OCI-LY7 (cell line): ENCODE measurements around the gene PAN3. TPM values are rescaled to one million over a fixed set of nuclear protein-coding genes. Genes with fewer than 3 reads are reported as not detected.

Experiments used
- BruUV-seq: library from RNA; stranded (reverse); fragments of 400-500 nt; replicated peaks from 2 replicates; lab custom pipeline; 2021; lab: Mats Ljungman, UMichigan
- CTCF ChIA-PET: fragments of 300-600 bp; sonication (Branson Sonifier 250); formaldehyde crosslinking; loops from one replicate; lab custom pipeline; 2022; ENCODE audit warnings: antibody characterized with exemption; ENCODE audit not compliant: unreplicated experiment; lab: Charles Lee
- POLR2A ChIA-PET: fragments of 300-600 bp; sonication (Branson Sonifier 250); formaldehyde crosslinking; loops from one replicate; lab custom pipeline; 2022; ENCODE audit warnings: antibody characterized with exemption; lab: Charles Lee
- DNase-seq: peaks from one replicate; pipeline ENCODE4 v3.0.0-alpha.2; 2015; ENCODE audit warnings: low spot score
- H2AFZ ChIP-seq: fragments of 200-600 bp; sonication (generic), shearing (Covaris generic); 2 replicates; pipeline ENCODE4 v1.6.1; 2014; ENCODE audit warnings: mild to moderate bottlenecking, antibody characterized with exemption, low read length, moderate library complexity
- H3K27ac ChIP-seq: fragments of 200-600 bp; sonication (generic); 2 replicates; pipeline ENCODE4 v1.5.1; 2014; ENCODE audit warnings: mixed run types, low read depth, mild to moderate bottlenecking, moderate library complexity, low read length, inconsistent platforms; ENCODE audit not compliant: poor library complexity, severe bottlenecking
- H3K36me3 ChIP-seq: fragments of 200-600 bp; sonication (generic); 2 replicates; pipeline ENCODE4 v1.6.1; 2014; ENCODE audit warnings: mild to moderate bottlenecking, antibody characterized with exemption, low read length, moderate library complexity, mixed read lengths; ENCODE audit not compliant: insufficient read depth
- H3K4me1 ChIP-seq: fragments of 200-600 bp; sonication (generic); 2 replicates; pipeline ENCODE4 v1.5.1; 2014; ENCODE audit warnings: mild to moderate bottlenecking, low read length; ENCODE audit not compliant: insufficient read depth, poor library complexity, severe bottlenecking
- H3K4me2 ChIP-seq: fragments of 200-600 bp; sonication (generic); 2 replicates; pipeline ENCODE4 v1.6.1; 2014; ENCODE audit warnings: mild to moderate bottlenecking, low read length
- H3K4me3 ChIP-seq: fragments of 200-600 bp; sonication (generic); 2 replicates; pipeline ENCODE4 v1.5.1; 2014; ENCODE audit warnings: mild to moderate bottlenecking, low read depth, low read length; ENCODE audit not compliant: poor library complexity, severe bottlenecking
- H3K79me2 ChIP-seq: fragments of 200-600 bp; sonication (generic); 2 replicates; pipeline ENCODE4 v1.6.1; 2016; ENCODE audit warnings: low read depth, mild to moderate bottlenecking, low read length, moderate library complexity, mixed read lengths; ENCODE audit not compliant: insufficient read depth
- H3K9me2 ChIP-seq: fragments of 200-600 bp; sonication (generic); 2 replicates; pipeline ENCODE4 v1.6.1; 2016; ENCODE audit warnings: mild to moderate bottlenecking, low read length, mixed read lengths; ENCODE audit not compliant: insufficient read depth
- H3K9me3 ChIP-seq: fragments of 200-600 bp; sonication (generic); 2 replicates; pipeline ENCODE4 v1.6.1; 2014; ENCODE audit warnings: mild to moderate bottlenecking, mixed run types, low read length, mixed read lengths
- H4K20me1 ChIP-seq: fragments of 200-600 bp; sonication (generic); 2 replicates; pipeline ENCODE4 v1.6.1; 2014; ENCODE audit warnings: mild to moderate bottlenecking, antibody characterized with exemption, low read length, moderate library complexity, mixed read lengths; ENCODE audit not compliant: insufficient read depth
- EZH2phosphoT487 ChIP-seq: fragments of 200-600 bp; sonication (generic); IDR thresholded peaks from 2 replicates; pipeline ENCODE4 v1.6.1; 2018; ENCODE audit warnings: low read depth, borderline replicate concordance, mild to moderate bottlenecking, mixed run types, antibody characterized with exemption, low read length, moderate library complexity, mixed read lengths
- intact Hi-C: fragments of 100-400 bp; cut with micrococcal nuclease; formaldehyde crosslinking; loops from one replicate; pipeline ENCODE4 v1.10.0; 2022; ENCODE audit not compliant: unreplicated experiment
- total RNA-seq, 2 experiments: library from RNA; depleted of rRNA in 1 of 2; stranded (reverse); fragments of >200 nt in 1 of 2; shearing (Covaris generic) in 1 of 2; gene quantifications; 2 replicates each; pipeline ENCODE4 v1.2.3, GENCODE V29; 2014 to 2022
- TF ChIP-seq, protein P1 (sequence below): fragments of 200-600 bp; sonication (generic); conservative IDR thresholded peaks from 2 replicates; pipeline ENCODE4 v1.5.1; 2014; ENCODE audit warnings: mild to moderate bottlenecking, antibody characterized with exemption, low read length, moderate library complexity, mixed read lengths

Gene PAN3
- total RNA-seq, 2 experiments from 2014 or later: 20.4 to 54.8 TPM

DNA sequence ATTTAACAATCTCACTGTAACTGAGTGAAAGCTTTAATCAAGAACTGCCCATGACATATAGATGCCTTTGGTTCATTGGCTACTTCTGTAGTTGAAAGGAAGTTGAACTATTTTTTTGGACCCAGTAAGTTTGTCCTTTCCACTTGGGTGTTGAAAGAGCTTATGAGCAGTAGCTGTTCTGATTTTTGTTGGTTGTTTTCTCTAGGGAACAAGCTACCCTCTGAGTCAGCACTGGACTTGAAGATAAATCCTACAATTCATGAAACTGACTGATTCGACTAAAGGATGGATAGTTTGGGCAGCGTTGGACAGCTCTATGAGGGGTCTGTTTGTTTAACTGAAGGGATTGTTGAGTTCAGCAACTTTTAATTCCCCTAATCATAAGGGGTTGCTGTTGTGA lies 101.0 kb downstream of the PAN3 start:
- no TSS peak for BruUV-seq
- Histone ChIP-seq H3K4me3 (no peak overlapping the region), H3K79me2 (no peaks in the 10 kb centered on the region), H3K4me1 (no peaks in the 10 kb centered on the region), H4K20me1 (no peaks in the 10 kb centered on the region), H2AFZ (no peak overlapping the region), H3K4me2 (no peak overlapping the region), H3K27ac (no peak overlapping the region), H3K9me3 (no peaks in the 10 kb centered on the region), H3K9me2 (no peaks in the 10 kb centered on the region), H3K36me3 (peaks cover 30% of the 10 kb centered on the region)
- intact Hi-C loops: no loop called here
- POLR2A ChIA-PET: interaction anchor here (0.8 to 2.1 kb wide), 2 partner anchors 9 to 12 kb away, joined by 3 to 7 read pairs; no protein-coding TSS in a partner anchor
- TF ChIP-seq EZH2phosphoT487: no peak
- TF ChIP-seq, protein P1, sequence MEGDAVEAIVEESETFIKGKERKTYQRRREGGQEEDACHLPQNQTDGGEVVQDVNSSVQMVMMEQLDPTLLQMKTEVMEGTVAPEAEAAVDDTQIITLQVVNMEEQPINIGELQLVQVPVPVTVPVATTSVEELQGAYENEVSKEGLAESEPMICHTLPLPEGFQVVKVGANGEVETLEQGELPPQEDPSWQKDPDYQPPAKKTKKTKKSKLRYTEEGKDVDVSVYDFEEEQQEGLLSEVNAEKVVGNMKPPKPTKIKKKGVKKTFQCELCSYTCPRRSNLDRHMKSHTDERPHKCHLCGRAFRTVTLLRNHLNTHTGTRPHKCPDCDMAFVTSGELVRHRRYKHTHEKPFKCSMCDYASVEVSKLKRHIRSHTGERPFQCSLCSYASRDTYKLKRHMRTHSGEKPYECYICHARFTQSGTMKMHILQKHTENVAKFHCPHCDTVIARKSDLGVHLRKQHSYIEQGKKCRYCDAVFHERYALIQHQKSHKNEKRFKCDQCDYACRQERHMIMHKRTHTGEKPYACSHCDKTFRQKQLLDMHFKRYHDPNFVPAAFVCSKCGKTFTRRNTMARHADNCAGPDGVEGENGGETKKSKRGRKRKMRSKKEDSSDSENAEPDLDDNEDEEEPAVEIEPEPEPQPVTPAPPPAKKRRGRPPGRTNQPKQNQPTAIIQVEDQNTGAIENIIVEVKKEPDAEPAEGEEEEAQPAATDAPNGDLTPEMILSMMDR: no peak
- CTCF ChIA-PET: no interaction called here
- DNase-seq: no peak

DNA sequence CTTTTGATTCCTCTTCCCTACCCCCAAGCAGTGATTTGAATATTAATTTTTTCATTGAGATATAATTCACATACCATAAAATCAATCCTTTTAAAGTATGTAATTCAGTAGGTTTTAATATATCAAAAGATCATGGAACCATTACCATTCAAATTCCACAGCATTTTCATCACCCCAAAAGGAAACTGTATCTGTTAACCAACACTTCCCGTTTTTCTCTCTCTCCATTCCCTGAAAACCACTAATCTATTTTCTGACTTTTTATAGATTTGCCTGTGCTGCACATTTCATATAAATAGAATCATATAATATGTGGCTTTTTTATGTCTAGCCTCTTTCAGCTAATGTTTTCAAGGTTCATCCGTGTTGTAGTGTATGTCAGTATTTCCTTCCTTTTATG lies 107.1 kb downstream of the PAN3 start:
- TF ChIP-seq, protein P1: no peak
- no peak for TF ChIP-seq EZH2phosphoT487
- BruUV-seq: no TSS peak
- DNase-seq: no peak
- H3K4me3 ChIP-seq: no peak overlapping the region
- H3K79me2 ChIP-seq: peaks cover 5% of the 10 kb centered on the region; the same call in 1 of the 2 replicates
- no peaks in the 10 kb centered on the region for H3K9me2 ChIP-seq
- peaks cover 4% of the 10 kb centered on the region for H3K4me1 ChIP-seq
- POLR2A ChIA-PET: no interaction called here
- CTCF ChIA-PET: no interaction called here
- peaks cover 58% of the 10 kb centered on the region for H3K36me3 ChIP-seq
- H3K27ac ChIP-seq: no peak overlapping the region
- no peak overlapping the region for H3K4me2 ChIP-seq
- no peak overlapping the region for H2AFZ ChIP-seq
- H4K20me1 ChIP-seq: no peaks in the 10 kb centered on the region
- intact Hi-C loops: no loop called here
- H3K9me3 ChIP-seq: peaks cover 14% of the 10 kb centered on the region; the same call in 1 of the 2 replicates

DNA sequence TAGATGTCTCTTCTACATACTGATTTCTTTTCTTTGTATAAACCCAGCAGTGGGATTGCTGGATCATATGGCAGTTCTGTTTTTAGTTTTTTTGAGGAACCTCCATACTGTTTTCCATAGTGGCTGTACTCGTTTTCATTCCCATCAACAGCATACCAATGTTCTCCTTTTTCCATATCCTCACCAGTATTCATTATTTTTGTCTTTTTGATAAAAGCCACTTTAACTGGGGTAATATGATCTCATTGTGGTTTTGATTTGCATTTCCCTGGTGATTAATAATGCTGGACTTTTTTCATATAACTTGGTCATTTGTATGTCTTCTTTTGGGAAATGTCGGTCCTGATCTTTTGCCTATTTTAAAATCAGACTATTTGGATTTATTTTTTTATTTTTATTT lies 108.5 kb downstream of the PAN3 start:
- H3K36me3 ChIP-seq: peaks cover 48% of the 10 kb centered on the region
- H3K9me3 ChIP-seq: peaks cover 14% of the 10 kb centered on the region; the same call in 1 of the 2 replicates
- H3K4me1 ChIP-seq: peaks cover 4% of the 10 kb centered on the region
- H3K27ac ChIP-seq: no peak overlapping the region
- no peak overlapping the region for H3K4me3 ChIP-seq
- no peaks in the 10 kb centered on the region for H3K9me2 ChIP-seq
- no TSS peak for BruUV-seq
- ChIA-PET POLR2A (interaction anchor here (0.7 kb wide), 1 partner anchor 19 kb away, joined by 4 read pairs; no protein-coding TSS in a partner anchor), CTCF (no interaction called here)
- intact Hi-C loops: no loop called here
- no peaks in the 10 kb centered on the region for H4K20me1 ChIP-seq
- DNase-seq: no peak
- no peak overlapping the region for H3K4me2 ChIP-seq
- H2AFZ ChIP-seq: no peak overlapping the region
- TF ChIP-seq, protein P1: no peak
- TF ChIP-seq EZH2phosphoT487: no peak
- peaks cover 5% of the 10 kb centered on the region; the same call in 1 of the 2 replicates for H3K79me2 ChIP-seq
